NCI-H1694 treated with DMSO at 0.1 percent for 48 hours (cell line): ENCODE data around the gene CAMK1D.
"Not testable (repeated sequence)": the region's sequence is repeated elsewhere in the genome, so short reads cannot be mapped to it uniquely, and the experiment has no call there.

Experiments used
- DNase-seq: peaks from one replicate; lab custom pipeline; 2025; lab: John Stamatoyannopoulos, UW

The CAMK1D gene

DNA sequence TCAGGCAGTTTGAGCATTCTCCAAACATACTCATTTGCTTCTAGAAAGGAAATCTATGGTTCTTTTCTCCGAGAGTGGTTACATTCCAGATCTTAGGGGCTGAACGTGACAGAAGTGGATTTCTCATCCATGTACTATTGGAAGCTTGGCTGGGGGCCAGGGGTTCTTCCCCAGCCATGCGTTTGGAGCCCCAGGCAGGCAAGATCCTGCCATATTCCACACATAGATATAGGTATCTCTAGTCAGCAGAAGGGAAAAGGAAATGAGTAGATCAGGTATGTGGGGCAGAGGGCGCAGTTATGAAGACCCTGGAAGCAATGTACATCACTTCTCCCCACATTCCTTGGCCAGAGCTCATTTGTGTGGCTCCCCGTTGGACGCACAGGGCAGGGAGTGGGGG is 352.3 kb downstream of the CAMK1D start:
- DNase-seq, result no peak

DNA sequence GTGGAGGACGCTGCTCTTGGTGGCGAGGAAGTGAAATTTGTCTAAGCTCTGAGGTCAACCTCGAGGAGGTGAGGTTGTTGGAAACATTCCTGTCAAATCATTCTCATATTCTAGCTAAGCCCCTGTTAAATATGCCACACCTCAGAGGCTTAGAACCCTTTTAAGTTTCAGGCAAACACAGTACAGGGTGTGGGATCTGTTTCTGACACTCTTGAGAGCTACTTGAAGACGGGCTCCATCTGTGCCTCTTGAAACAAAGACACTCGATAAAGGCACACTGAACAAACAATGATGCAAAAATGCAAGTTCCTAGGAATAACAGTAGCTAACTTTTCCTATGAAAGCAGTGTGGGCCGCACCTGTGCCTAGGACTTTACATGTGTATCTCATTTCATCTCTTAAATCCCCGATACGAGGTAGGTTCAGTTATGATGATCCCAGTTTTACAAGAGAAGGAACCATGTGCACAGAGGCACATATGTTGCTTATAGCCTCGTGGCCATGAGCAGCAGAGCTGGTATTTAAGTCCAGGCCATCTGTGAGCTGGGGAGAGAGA is 352.9 kb downstream of the CAMK1D start:
- no peak for DNase-seq

- DNase-seq, result no peak
Observed at GRCh38 chr10:12703126-12703525, 353.8 kb downstream of the CAMK1D start.

DNA sequence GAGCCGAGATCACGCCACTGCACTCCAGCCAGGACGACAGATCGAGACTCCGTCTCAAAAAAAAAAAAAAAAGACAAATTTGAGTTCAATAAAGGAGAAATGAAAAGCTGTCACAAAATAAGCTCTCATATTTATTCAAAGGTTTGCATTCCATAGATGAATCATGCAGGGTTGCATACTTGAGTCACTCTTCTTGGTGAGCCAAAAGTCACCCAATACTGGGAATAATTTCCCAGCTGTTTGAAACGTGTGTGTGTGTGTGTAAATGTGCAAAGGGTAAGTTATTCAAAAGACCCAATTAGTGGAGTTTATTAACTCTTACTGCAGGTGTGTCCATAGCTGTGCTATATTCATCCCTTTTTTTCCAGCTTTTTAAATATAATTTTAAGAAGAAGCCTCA is 354.5 kb downstream of the CAMK1D start:
- DNase-seq, result no peak

DNA sequence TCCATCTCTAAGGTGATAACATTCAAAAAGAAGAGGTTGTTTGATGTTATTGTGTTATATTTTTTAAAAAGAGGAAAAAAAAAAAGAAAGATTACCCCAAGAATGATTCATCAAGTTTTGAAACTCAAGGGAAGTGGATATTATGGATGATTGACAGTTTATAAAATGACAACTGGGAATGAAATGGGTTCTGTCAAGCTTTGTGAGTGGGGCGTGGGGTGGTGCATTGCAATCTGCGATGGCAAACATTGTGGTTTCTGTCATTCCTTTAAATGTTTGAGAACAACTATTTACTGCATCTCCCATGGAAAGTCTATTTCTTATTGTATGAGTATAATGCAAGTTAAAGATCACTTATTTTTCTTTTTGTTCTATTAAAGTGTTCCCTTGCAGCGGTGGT is 355.1 kb downstream of the CAMK1D start:
- DNase-seq, result no peak

- no peak for DNase-seq
Observed at GRCh38 chr10:12705943-12706342, 356.6 kb downstream of the CAMK1D start.

DNA sequence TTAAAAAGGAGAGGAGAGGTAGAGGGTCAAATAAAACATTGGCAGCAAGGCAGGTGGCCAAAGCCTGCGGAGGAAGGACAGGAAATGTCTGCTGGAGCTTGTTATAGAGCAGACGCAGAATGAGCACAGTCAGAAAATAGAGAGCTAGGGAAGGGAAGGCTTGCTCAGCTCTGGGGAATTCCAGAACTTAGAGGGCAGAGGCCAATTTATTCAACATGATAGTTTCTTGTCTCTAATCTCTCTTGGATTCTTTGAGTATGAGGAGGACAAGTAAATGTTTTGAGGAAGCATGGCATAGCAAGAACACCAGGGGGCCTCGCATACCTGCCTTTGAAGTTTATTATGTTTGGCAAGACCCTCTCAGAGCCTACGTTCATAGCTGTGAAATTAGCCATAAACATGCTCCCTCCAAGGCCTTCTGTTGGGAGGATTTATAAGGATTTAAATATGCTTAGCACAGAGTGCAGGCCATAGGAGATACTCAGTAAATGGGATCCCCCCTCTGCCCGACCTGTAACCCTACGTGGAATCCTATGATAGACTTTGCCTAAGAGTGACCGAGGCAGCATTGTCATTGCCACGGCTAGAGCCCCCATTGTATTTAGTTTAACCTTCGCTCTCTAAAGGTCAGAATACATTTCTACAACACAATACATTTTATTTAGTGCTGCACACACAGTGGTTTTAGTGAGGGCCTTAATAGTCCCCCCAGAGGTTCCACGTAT is 358.3 kb downstream of the CAMK1D start:
- DNase-seq, result peak; percentile 45

- DNase-seq, result no peak
Observed at GRCh38 chr10:12709000-12709401, 359.7 kb downstream of the CAMK1D start.

DNA sequence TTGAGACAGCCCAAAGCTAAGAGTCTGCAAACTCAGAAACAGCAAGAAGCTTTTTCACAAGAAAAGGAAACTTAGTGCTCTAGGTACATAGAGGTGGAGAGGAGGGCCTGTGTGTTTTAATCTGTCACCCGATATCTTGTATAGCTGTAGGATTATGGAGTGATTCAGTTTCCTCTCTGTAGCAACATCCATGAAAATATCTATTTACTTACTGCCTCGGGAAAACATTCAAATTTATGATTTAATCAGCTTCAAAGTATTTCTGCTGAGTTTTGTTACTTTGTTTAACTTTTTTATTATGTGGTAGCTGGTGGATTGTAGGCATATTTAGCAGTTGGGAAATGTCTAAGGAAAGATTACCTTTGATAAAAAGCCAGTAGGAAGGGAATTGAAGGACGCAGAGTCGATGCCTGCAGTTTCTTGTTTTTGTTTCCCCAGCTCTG is 360.2 kb downstream of the CAMK1D start:
- DNase-seq, result no peak

- no peak for DNase-seq
Observed at GRCh38 chr10:12710157-12710556, 360.8 kb downstream of the CAMK1D start.

GRCh38 chr10:12710594-12711349 is 361.4 kb downstream of the CAMK1D start:
- DNase-seq, result peak; percentile 61

GRCh38 chr10:12711350-12711708 is 362.0 kb downstream of the CAMK1D start:
- no peak for DNase-seq

DNA sequence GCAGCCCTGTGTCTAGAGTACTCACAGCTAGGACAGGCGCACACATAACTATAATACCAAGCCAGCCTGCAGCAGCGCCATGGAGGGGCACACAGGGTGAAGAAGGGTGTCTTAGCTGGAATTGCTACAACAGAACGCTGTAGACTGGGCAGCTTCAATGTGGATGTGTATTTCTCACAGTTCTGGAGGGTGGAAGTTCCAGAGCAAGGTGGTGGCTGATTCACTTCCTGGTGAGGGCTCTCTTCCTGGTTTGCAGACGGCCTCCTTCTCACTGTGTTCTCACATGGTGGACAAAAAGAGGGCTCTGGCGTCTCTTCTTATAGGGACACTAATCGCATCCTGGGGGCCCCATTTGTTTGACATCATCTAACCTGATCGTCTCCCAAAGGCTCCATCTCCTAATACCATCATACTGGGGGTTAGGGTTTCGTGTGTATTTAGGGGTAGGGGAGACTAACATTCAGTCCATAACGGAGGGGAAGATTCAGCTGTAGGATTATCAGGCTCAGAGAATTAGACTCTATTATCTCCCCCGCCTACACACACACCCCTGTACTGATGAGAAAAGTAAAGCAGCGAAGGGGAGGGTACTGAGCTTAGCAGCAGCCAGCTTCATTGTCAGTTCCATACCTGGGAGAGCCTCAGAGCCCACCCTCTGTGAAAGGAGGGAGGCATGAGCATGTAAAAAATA is 363.1 kb downstream of the CAMK1D start:
- no peak for DNase-seq

- not testable (repeated sequence) for DNase-seq
Observed at GRCh38 chr10:12712984-12713316, 363.6 kb downstream of the CAMK1D start.

DNA sequence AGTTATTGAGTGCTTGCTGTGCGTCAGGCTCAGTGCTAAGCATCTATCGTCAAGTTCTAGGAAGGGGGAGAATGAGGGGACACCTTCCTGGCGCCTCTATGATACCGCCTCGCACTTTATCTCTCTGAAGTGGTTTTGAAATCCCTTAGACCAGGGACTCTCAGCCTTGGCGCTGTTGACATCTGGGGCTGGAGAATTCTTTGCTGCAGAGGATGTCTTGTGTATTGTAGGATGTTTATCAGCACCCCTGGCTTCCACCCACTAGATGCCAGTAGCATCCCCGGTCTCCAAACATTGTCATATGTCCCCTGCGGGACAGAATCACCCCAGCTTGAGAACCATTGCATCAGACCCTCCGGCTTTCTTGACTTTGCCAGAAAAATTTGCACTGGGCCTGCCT is 366.7 kb downstream of the CAMK1D start:
- no peak for DNase-seq

DNA sequence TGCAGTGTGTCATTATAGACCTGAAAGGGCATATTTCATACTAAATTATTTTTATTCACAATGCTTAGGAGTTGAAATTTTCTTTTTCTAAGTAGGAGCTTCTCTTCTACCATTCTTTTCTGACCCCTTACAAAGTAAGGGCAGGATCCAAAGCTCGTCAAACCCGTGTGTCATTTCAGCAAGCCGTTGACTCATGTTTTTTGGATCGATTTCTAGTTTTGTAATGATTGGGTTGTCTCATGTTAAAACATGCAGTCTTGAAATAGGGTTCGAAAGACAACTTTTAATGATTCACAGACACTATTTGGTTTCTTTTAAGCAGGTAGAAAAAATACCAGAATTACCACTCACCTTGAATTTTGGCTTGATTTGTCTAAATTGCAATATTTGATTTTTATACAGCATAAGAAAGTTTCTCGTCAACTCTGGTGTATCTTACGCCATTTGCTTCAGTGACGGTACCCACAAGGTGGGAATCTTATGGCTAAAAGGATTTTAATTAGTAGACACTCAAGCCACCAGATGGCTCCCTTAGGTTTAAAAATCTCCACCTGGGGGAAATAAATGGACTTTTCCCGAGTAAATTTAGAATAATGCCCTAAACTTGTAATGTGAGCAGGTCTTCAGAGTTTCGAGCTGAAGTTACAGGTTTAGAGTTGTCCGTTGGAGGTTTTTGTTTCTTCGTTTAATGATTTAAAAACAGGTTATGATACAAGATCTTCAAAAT is 368.8 kb downstream of the CAMK1D start:
- DNase-seq, result no peak

GRCh38 chr10:12719365-12719764 is 370.0 kb downstream of the CAMK1D start:
- no peak for DNase-seq

DNA sequence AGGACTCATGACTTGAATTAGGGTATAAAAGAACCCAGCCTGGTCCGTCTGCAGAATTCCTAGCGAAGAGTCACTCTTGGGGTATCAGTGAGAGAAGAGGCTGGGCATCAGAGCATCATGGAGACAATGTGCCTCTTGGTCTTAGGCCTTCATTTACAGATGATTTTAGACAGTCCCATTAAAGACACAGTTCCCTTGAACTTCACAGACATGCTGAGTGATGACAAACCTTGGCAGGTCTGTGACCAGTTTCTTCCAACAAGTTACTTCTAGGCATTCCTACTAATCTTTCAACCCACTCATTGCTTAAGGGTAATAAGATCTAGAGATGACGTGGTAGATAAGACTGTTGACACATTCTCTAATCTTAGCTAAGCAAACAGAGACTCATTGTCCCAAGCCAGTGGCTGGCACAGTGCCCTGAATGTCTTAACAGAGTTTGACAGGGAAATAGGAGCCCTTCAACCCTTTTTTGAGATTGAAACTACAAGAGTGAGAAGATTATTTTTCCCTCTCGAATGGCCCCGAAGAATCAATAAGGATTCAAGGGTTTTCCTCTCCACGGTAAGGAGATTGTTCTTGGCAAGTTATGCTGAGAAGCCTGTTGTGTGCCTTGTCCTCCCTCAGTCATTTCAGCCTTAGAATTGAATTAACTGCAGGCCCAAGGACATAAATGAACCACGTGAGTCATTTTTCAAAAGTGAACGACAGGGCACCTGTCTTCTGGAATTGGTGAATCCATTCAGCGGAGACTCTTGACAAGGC is 371.1 kb downstream of the CAMK1D start:
- DNase-seq, result no peak

- no peak for DNase-seq
Observed at GRCh38 chr10:12721334-12721733, 372.0 kb downstream of the CAMK1D start.

GRCh38 chr10:12723220-12723619 is 373.9 kb downstream of the CAMK1D start:
- no peak for DNase-seq

DNA sequence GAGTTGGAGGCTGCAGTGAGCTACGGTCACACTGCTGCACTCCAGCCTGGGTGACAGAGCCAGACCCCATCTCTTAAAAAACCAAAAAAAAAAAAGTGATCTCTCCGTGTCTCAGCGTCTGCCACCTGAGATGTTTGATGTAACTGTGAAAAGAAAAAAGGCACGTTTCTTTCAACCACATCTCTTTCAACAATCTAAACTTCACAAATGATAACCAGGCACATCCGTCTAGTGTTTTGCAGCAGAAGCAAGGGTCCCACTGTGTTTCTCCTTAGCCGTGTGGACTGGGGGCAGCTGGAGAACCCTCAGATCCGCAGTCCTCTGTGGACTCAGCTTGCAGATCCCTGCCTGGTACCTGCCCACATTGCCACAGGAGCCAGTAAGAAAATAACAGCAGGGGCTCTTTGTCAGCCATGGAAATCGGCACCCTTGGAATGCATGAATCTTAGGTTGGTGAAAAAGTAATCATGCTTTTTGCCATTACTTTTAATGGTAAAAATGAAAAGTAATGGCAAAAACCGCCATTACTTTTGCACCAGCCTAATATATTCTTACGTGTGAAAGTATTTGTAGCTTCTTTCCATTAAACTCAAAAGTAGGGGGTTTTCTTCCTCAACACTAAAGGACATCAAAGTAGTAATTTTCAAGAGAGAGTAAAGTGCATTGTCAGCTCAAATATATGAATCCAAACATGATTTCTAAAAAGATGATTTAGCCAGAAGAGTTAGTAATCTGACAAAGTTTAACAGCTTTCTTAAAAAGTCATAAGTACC is 375.6 kb downstream of the CAMK1D start:
- no peak for DNase-seq
